ENCODE data around the gene COQ7.

COQ7 gene

DNA sequence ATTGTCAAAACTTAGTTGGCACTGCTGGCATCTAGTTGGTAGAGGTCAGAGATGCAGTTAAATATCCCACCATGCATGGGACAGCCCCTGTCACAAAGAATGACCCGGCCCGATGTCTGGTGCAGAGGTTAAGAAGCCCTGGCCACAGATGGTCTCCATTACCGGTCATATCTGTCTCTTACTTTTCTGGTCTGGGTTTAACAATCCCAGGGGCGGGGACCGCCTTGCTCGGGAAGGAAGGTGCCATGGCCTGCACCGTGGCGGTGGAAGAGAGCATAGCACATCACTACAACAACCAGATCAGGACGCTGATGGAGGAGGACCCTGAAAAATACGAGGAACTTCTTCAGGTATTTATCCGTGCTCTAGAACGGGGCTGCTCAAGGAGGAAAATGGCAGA, 8.1 kb downstream of the COQ7 start:
- no CpG with 5 or more reads among the region's 12 CpGs for WGBS, 2 donors (ENCODE audit: extremely low coverage in 2 of 2, insufficient read length in 2 of 2, insufficient replicate concordance in 1 of 2)
- Histone ChIP-seq H3K9ac (ENCODE audit: low read depth, low read length, poor library complexity) (no peak overlapping the region), H4K8ac (ENCODE audit: low read depth, low read length) (no peak overlapping the region), H3K4me3 (ENCODE audit: low read length in 2 of 2) (peak overlapping the region in 1 of 2 donors; percentile 29), H3K18ac (ENCODE audit: low read length) (no peak overlapping the region), H3K4me2 (ENCODE audit: insufficient read depth, low read length, poor library complexity, severe bottlenecking) (no peak overlapping the region), H3K79me1 (ENCODE audit: low read depth, low read length) (peaks cover 2% of the 10 kb centered on the region), H3K27ac (replicated peaks; ENCODE audit: low read length) (no peak overlapping the region), H3K4ac (ENCODE audit: low read length) (no peak overlapping the region), H3K23ac (ENCODE audit: low read depth, low read length, poor library complexity) (no peak overlapping the region), H2AK5ac (ENCODE audit: low read depth, low read length) (no peak overlapping the region), H2BK5ac (ENCODE audit: low read length) (no peak overlapping the region), H2AFZ (ENCODE audit: low read length) (no peak overlapping the region), H2BK12ac (ENCODE audit: low read length) (no peak overlapping the region), H3K4me1 (ENCODE audit: control insufficient read depth in 2 of 2, insufficient read depth in 1 of 2, low read depth in 1 of 2, low read length in 2 of 2) (no peaks in the 10 kb centered on the region), H3K27me3 (ENCODE audit: control insufficient read depth in 3 of 3, insufficient read depth in 3 of 3, low read depth in 1 of 3, low read length in 3 of 3) (no peaks in the 10 kb centered on the region), H3K14ac (ENCODE audit: low read length) (no peak overlapping the region), H4K91ac (ENCODE audit: low read depth, low read length, poor library complexity) (no peak overlapping the region), H3K36me3 (replicated peaks in 1 of 2; ENCODE audit: control insufficient read depth in 2 of 2, insufficient read depth in 2 of 2, low read length in 2 of 2) (peaks cover 16 to 76% of the 10 kb centered on the region in 2 donors), H3K9me3 (replicated peaks in 1 of 2; ENCODE audit: control insufficient read depth in 2 of 2, insufficient read depth in 1 of 2, low read depth in 1 of 2, low read length in 2 of 2) (peaks cover 0 to 3% of the 10 kb centered on the region in 2 donors), H2BK15ac (ENCODE audit: low read length) (no peak overlapping the region), H2BK120ac (ENCODE audit: low read depth, low read length) (no peak overlapping the region)
- DNase-seq (ENCODE audit: low spot score) = no peak

- no peak overlapping the region for H3K4ac ChIP-seq (ENCODE audit: low read length)
- no peaks in the 10 kb centered on the region for H3K79me1 ChIP-seq (ENCODE audit: low read depth, low read length)
- no peak for DNase-seq (ENCODE audit: low spot score)
- H2BK5ac ChIP-seq (ENCODE audit: low read length) = no peak overlapping the region
- no peak overlapping the region for H3K23ac ChIP-seq (ENCODE audit: low read depth, low read length, poor library complexity)
- no peak overlapping the region for H2BK120ac ChIP-seq (ENCODE audit: low read depth, low read length)
- H4K8ac ChIP-seq (ENCODE audit: low read depth, low read length) = no peak overlapping the region
- H3K9me3 ChIP-seq (replicated peaks in 1 of 2; ENCODE audit: control insufficient read depth in 2 of 2, insufficient read depth in 1 of 2, low read depth in 1 of 2, low read length in 2 of 2) = peaks cover 3 to 6% of the 10 kb centered on the region in 2 donors
- H3K9ac ChIP-seq (ENCODE audit: low read depth, low read length, poor library complexity) = no peak overlapping the region
- H2BK12ac ChIP-seq (ENCODE audit: low read length) = no peak overlapping the region
- no peak overlapping the region for H3K18ac ChIP-seq (ENCODE audit: low read length)
- H3K4me1 ChIP-seq (ENCODE audit: control insufficient read depth in 2 of 2, insufficient read depth in 1 of 2, low read depth in 1 of 2, low read length in 2 of 2) = no peaks in the 10 kb centered on the region
- no peak overlapping the region for H2BK15ac ChIP-seq (ENCODE audit: low read length)
- WGBS, 2 donors (ENCODE audit: extremely low coverage in 2 of 2, insufficient read length in 2 of 2, insufficient replicate concordance in 1 of 2) = no CpG with 5 or more reads among the region's 6 CpGs
- H3K14ac ChIP-seq (ENCODE audit: low read length) = no peak overlapping the region
- H2AK5ac ChIP-seq (ENCODE audit: low read depth, low read length) = no peak overlapping the region
- H2AFZ ChIP-seq (ENCODE audit: low read length) = no peak overlapping the region
- H3K27me3 ChIP-seq (ENCODE audit: control insufficient read depth in 3 of 3, insufficient read depth in 3 of 3, low read depth in 1 of 3, low read length in 3 of 3) = no peaks in the 10 kb centered on the region
- H3K4me2 ChIP-seq (ENCODE audit: insufficient read depth, low read length, poor library complexity, severe bottlenecking) = no peak overlapping the region
- no peak overlapping the region for H3K27ac ChIP-seq (replicated peaks; ENCODE audit: low read length)
- no peak overlapping the region for H4K91ac ChIP-seq (ENCODE audit: low read depth, low read length, poor library complexity)
- peaks cover 14 to 77% of the 10 kb centered on the region in 2 donors for H3K36me3 ChIP-seq (replicated peaks in 1 of 2; ENCODE audit: control insufficient read depth in 2 of 2, insufficient read depth in 2 of 2, low read length in 2 of 2)
- H3K4me3 ChIP-seq (ENCODE audit: low read length in 2 of 2) = no peak overlapping the region
These were observed 10.5 kb downstream of the COQ7 start for GRCh38 chr16:19077879-19078278.

- Histone ChIP-seq H3K4me3 (ENCODE audit: low read length in 2 of 2) (no peak overlapping the region), H4K91ac (ENCODE audit: low read depth, low read length, poor library complexity) (no peak overlapping the region), H2AFZ (ENCODE audit: low read length) (no peak overlapping the region), H3K36me3 (replicated peaks in 1 of 2; ENCODE audit: control insufficient read depth in 2 of 2, insufficient read depth in 2 of 2, low read length in 2 of 2) (peaks cover 3 to 30% of the 10 kb centered on the region in 2 donors), H3K9ac (ENCODE audit: low read depth, low read length, poor library complexity) (no peak overlapping the region), H3K9me3 (replicated peaks in 1 of 2; ENCODE audit: control insufficient read depth in 2 of 2, insufficient read depth in 1 of 2, low read depth in 1 of 2, low read length in 2 of 2) (peaks cover 3 to 6% of the 10 kb centered on the region in 2 donors), H3K4me2 (ENCODE audit: insufficient read depth, low read length, poor library complexity, severe bottlenecking) (no peak overlapping the region), H3K14ac (ENCODE audit: low read length) (no peak overlapping the region), H4K8ac (ENCODE audit: low read depth, low read length) (no peak overlapping the region), H3K27ac (replicated peaks; ENCODE audit: low read length) (no peak overlapping the region), H3K4ac (ENCODE audit: low read length) (no peak overlapping the region), H3K18ac (ENCODE audit: low read length) (no peak overlapping the region), H2BK120ac (ENCODE audit: low read depth, low read length) (no peak overlapping the region), H3K27me3 (ENCODE audit: control insufficient read depth in 3 of 3, insufficient read depth in 3 of 3, low read depth in 1 of 3, low read length in 3 of 3) (peaks cover 0 to 9% (median 8%) of the 10 kb centered on the region in 3 experiments), H2BK5ac (ENCODE audit: low read length) (no peak overlapping the region), H2AK5ac (ENCODE audit: low read depth, low read length) (no peak overlapping the region), H3K4me1 (ENCODE audit: control insufficient read depth in 2 of 2, insufficient read depth in 1 of 2, low read depth in 1 of 2, low read length in 2 of 2) (peaks cover 0 to 2% of the 10 kb centered on the region in 2 donors), H3K23ac (ENCODE audit: low read depth, low read length, poor library complexity) (no peak overlapping the region), H2BK12ac (ENCODE audit: low read length) (no peak overlapping the region), H3K79me1 (ENCODE audit: low read depth, low read length) (no peaks in the 10 kb centered on the region), H2BK15ac (ENCODE audit: low read length) (no peak overlapping the region)
- DNase-seq (ENCODE audit: low spot score) = no peak
- WGBS, 2 donors (ENCODE audit: extremely low coverage in 2 of 2, insufficient read length in 2 of 2, insufficient replicate concordance in 1 of 2) = no CpG with 5 or more reads among the region's 1 CpG
These were observed 16.3 kb downstream of the COQ7 start for GRCh38 chr16:19083670-19084069.

- Histone ChIP-seq H2BK15ac (ENCODE audit: low read length) (no peak overlapping the region), H3K14ac (ENCODE audit: low read length) (no peak overlapping the region), H3K4ac (ENCODE audit: low read length) (no peak overlapping the region), H3K79me1 (ENCODE audit: low read depth, low read length) (no peaks in the 10 kb centered on the region), H3K9me3 (replicated peaks in 1 of 2; ENCODE audit: control insufficient read depth in 2 of 2, insufficient read depth in 1 of 2, low read depth in 1 of 2, low read length in 2 of 2) (peaks cover 0 to 6% of the 10 kb centered on the region in 2 donors), H3K18ac (ENCODE audit: low read length) (no peak overlapping the region), H2AK5ac (ENCODE audit: low read depth, low read length) (no peak overlapping the region), H3K27me3 (ENCODE audit: control insufficient read depth in 3 of 3, insufficient read depth in 3 of 3, low read depth in 1 of 3, low read length in 3 of 3) (peaks cover 0 to 9% (median 8%) of the 10 kb centered on the region in 3 experiments), H3K9ac (ENCODE audit: low read depth, low read length, poor library complexity) (no peak overlapping the region), H3K23ac (ENCODE audit: low read depth, low read length, poor library complexity) (no peak overlapping the region), H2AFZ (ENCODE audit: low read length) (no peak overlapping the region), H2BK5ac (ENCODE audit: low read length) (no peak overlapping the region), H3K27ac (replicated peaks; ENCODE audit: low read length) (no peak overlapping the region), H2BK12ac (ENCODE audit: low read length) (no peak overlapping the region), H3K4me3 (ENCODE audit: low read length in 2 of 2) (no peak overlapping the region), H3K4me1 (ENCODE audit: control insufficient read depth in 2 of 2, insufficient read depth in 1 of 2, low read depth in 1 of 2, low read length in 2 of 2) (peaks cover 0 to 2% of the 10 kb centered on the region in 2 donors), H3K36me3 (replicated peaks in 1 of 2; ENCODE audit: control insufficient read depth in 2 of 2, insufficient read depth in 2 of 2, low read length in 2 of 2) (peaks cover 2 to 25% of the 10 kb centered on the region in 2 donors), H4K8ac (ENCODE audit: low read depth, low read length) (no peak overlapping the region), H2BK120ac (ENCODE audit: low read depth, low read length) (no peak overlapping the region), H3K4me2 (ENCODE audit: insufficient read depth, low read length, poor library complexity, severe bottlenecking) (no peak overlapping the region), H4K91ac (ENCODE audit: low read depth, low read length, poor library complexity) (no peak overlapping the region)
- no CpG with 5 or more reads among the region's 3 CpGs for WGBS, 2 donors (ENCODE audit: extremely low coverage in 2 of 2, insufficient read length in 2 of 2, insufficient replicate concordance in 1 of 2)
- no peak for DNase-seq (ENCODE audit: low spot score)
These were observed 16.7 kb downstream of the COQ7 start for GRCh38 chr16:19084139-19084538.
